Neural cell (in vitro differentiated cells): ENCODE results near the gene GSDMA. TPM values are rescaled to one million over a fixed set of nuclear protein-coding genes. Genes with fewer than 3 reads are reported as not detected.

Source experiments
- H2AFZ ChIP-seq: fragments of 200-600, 300-800 bp; sonication (generic), shearing (Covaris generic); 2 replicates; pipeline ENCODE4 v1.6.0; 2014; ENCODE audit warnings: low read depth, mild to moderate bottlenecking, antibody characterized with exemption, low read length, moderate library complexity
- H3F3A ChIP-seq: fragments of 200-600 bp; shearing (Covaris generic); 2 replicates; pipeline ENCODE4 v1.6.1; 2016; ENCODE audit warnings: mild to moderate bottlenecking, moderate library complexity, mixed read lengths, antibody characterized with exemption, low read length; ENCODE audit not compliant: insufficient read depth, poor library complexity, severe bottlenecking
- H3K27ac ChIP-seq: fragments of 200-600, 300-800 bp; sonication (generic), shearing (Covaris generic); 2 replicates; pipeline ENCODE4 v1.5.1; 2014; ENCODE audit warnings: mild to moderate bottlenecking, low read length, moderate library complexity
- H3K27me3 ChIP-seq: fragments of 300-800, 200-600 bp; sonication (generic), shearing (Covaris generic); 2 replicates; pipeline ENCODE4 v1.6.0; 2014; ENCODE audit warnings: mild to moderate bottlenecking, low read depth, low read length, moderate library complexity; ENCODE audit not compliant: insufficient read depth
- H3K36me3 ChIP-seq: fragments of 300-800, 200-600 bp; sonication (generic), shearing (Covaris generic); 2 replicates; pipeline ENCODE4 v1.5.1; 2014; ENCODE audit warnings: mild to moderate bottlenecking, antibody characterized with exemption, low read length, moderate library complexity; ENCODE audit not compliant: insufficient read depth
- H3K4me2 ChIP-seq: fragments of 300-800, 200-600 bp; sonication (generic), shearing (Covaris generic); 2 replicates; pipeline ENCODE4 v1.6.0; 2014; ENCODE audit warnings: mild to moderate bottlenecking, low read length
- H3K4me3 ChIP-seq: fragments of 300-800, 200-600 bp; sonication (generic), shearing (Covaris generic); 2 replicates; pipeline ENCODE4 v1.5.1; 2014; ENCODE audit warnings: mild to moderate bottlenecking, low read length, moderate library complexity
- H3K79me2 ChIP-seq: fragments of 200-600 bp; shearing (Covaris generic); replicated peaks from 2 replicates; pipeline ENCODE4 v1.6.0; 2014; ENCODE audit warnings: mild to moderate bottlenecking, low read length, moderate library complexity; ENCODE audit not compliant: insufficient read depth
- H3K9ac ChIP-seq: fragments of 300-800, 200-600 bp; sonication (generic), shearing (Covaris generic); 2 replicates; pipeline ENCODE4 v1.6.1; 2016; ENCODE audit warnings: mild to moderate bottlenecking, low read length, mixed read lengths
- H3K9me2 ChIP-seq: fragments of 200-600 bp; shearing (Covaris generic); 2 replicates; pipeline ENCODE4 v1.6.1; 2016; ENCODE audit warnings: mild to moderate bottlenecking, low read length, mixed read lengths; ENCODE audit not compliant: insufficient read depth
- H3K9me3 ChIP-seq: fragments of 200-600, 300-800 bp; sonication (generic), shearing (Covaris generic); 2 replicates; pipeline ENCODE4 v1.6.1; 2016; ENCODE audit warnings: mild to moderate bottlenecking, mixed run types, low read length, moderate library complexity, mixed read lengths
- H4K20me1 ChIP-seq: fragments of 200-600 bp; shearing (Covaris generic); 2 replicates; pipeline ENCODE4 v1.6.1; 2016; ENCODE audit warnings: mild to moderate bottlenecking, mixed run types; ENCODE audit not compliant: insufficient read depth
- EP300 ChIP-seq: fragments of 450-650 bp; conservative IDR thresholded peaks from 2 replicates; pipeline ENCODE4 v1.6.1; 2014; ENCODE audit warnings: antibody characterized with exemption, mild to moderate bottlenecking, moderate library complexity; ENCODE audit not compliant: poor library complexity, severe bottlenecking
- EZH2 ChIP-seq: fragments of 200-600, 300-800 bp; shearing (Covaris generic), sonication (generic); IDR thresholded peaks from 2 replicates; pipeline ENCODE4 v1.6.1; 2014; ENCODE audit warnings: antibody characterized with exemption, low read length, borderline replicate concordance, mild to moderate bottlenecking; ENCODE audit not compliant: insufficient read depth, poor library complexity, severe bottlenecking
- MXI1 ChIP-seq: fragments of 450-650 bp; conservative IDR thresholded peaks from 2 replicates; pipeline ENCODE4 v1.6.1; 2014; ENCODE audit warnings: antibody characterized with exemption, mild to moderate bottlenecking; ENCODE audit not compliant: poor library complexity, severe bottlenecking
- POLR2AphosphoS5 ChIP-seq: IDR thresholded peaks from 2 replicates; pipeline ENCODE4 v1.6.1; 2012
- RAD21 ChIP-seq: fragments of 450-650 bp; conservative IDR thresholded peaks from 2 replicates; pipeline ENCODE4 v1.6.1; 2014; ENCODE audit warnings: antibody characterized with exemption, mild to moderate bottlenecking, moderate library complexity
- SMC3 ChIP-seq: fragments of 450-650 bp; conservative IDR thresholded peaks from 2 replicates; pipeline ENCODE4 v1.6.1; 2014; ENCODE audit warnings: antibody characterized with exemption, mild to moderate bottlenecking, moderate library complexity; ENCODE audit not compliant: poor library complexity
- TAF1 ChIP-seq: IDR thresholded peaks from 2 replicates; pipeline ENCODE4 v1.6.1; 2012; ENCODE audit warnings: low read depth
- polyA plus RNA-seq: library from polyadenylated mRNA; depleted of rRNA; stranded (reverse); fragments of >200 nt; gene quantifications from 2 replicates; pipeline ENCODE4 v1.2.3, GENCODE V29; 2014
- TF ChIP-seq, protein P1 (sequence below): IDR thresholded peaks from 2 replicates; pipeline ENCODE4 v1.6.1; 2012; ENCODE audit warnings: borderline replicate concordance
- TF ChIP-seq, protein P2 (sequence below): fragments of 450-650 bp; IDR thresholded peaks from 2 replicates; pipeline ENCODE4 v1.5.1; 2014; ENCODE audit warnings: antibody characterized with exemption, mild to moderate bottlenecking, moderate library complexity; ENCODE audit not compliant: poor library complexity, severe bottlenecking

Gene GSDMA
- polyA plus RNA-seq, 1 donor from 2014 or later: not detected

DNA sequence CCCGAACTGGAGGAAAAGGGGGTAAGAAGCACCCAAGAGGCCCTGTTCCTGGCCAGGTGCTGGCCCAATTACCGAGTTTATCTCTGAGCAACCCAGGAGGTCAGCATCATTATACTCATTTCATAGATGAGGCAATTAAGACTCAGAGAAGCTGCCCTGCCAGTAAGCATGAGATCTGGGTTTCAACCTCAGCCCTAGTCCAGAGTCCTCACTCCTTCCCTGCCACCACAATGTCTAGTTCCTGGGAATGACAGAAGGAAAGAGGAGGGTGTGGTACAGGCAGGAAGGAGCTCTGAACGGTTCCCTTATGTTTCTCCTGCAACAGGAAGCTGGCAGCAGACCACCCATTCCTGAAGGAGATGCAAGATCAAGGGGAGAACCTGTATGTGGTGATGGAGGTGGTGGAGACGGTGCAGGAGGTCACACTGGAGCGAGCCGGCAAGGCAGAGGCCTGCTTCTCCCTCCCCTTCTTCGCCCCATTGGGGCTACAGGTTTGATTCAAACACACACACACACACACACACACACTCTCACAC lies 7.4 kb downstream of the GSDMA start:
- H3F3A ChIP-seq: no peaks in the 10 kb centered on the region
- no peak overlapping the region for H3K4me3 ChIP-seq
- H2AFZ ChIP-seq: no peak overlapping the region
- TF ChIP-seq TAF1: no peak
- no peak for TF ChIP-seq EZH2
- TF ChIP-seq, protein P1, sequence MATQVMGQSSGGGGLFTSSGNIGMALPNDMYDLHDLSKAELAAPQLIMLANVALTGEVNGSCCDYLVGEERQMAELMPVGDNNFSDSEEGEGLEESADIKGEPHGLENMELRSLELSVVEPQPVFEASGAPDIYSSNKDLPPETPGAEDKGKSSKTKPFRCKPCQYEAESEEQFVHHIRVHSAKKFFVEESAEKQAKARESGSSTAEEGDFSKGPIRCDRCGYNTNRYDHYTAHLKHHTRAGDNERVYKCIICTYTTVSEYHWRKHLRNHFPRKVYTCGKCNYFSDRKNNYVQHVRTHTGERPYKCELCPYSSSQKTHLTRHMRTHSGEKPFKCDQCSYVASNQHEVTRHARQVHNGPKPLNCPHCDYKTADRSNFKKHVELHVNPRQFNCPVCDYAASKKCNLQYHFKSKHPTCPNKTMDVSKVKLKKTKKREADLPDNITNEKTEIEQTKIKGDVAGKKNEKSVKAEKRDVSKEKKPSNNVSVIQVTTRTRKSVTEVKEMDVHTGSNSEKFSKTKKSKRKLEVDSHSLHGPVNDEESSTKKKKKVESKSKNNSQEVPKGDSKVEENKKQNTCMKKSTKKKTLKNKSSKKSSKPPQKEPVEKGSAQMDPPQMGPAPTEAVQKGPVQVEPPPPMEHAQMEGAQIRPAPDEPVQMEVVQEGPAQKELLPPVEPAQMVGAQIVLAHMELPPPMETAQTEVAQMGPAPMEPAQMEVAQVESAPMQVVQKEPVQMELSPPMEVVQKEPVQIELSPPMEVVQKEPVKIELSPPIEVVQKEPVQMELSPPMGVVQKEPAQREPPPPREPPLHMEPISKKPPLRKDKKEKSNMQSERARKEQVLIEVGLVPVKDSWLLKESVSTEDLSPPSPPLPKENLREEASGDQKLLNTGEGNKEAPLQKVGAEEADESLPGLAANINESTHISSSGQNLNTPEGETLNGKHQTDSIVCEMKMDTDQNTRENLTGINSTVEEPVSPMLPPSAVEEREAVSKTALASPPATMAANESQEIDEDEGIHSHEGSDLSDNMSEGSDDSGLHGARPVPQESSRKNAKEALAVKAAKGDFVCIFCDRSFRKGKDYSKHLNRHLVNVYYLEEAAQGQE: no peak
- TF ChIP-seq, protein P2, sequence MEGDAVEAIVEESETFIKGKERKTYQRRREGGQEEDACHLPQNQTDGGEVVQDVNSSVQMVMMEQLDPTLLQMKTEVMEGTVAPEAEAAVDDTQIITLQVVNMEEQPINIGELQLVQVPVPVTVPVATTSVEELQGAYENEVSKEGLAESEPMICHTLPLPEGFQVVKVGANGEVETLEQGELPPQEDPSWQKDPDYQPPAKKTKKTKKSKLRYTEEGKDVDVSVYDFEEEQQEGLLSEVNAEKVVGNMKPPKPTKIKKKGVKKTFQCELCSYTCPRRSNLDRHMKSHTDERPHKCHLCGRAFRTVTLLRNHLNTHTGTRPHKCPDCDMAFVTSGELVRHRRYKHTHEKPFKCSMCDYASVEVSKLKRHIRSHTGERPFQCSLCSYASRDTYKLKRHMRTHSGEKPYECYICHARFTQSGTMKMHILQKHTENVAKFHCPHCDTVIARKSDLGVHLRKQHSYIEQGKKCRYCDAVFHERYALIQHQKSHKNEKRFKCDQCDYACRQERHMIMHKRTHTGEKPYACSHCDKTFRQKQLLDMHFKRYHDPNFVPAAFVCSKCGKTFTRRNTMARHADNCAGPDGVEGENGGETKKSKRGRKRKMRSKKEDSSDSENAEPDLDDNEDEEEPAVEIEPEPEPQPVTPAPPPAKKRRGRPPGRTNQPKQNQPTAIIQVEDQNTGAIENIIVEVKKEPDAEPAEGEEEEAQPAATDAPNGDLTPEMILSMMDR: no peak
- no peak for TF ChIP-seq EP300
- no peak for TF ChIP-seq MXI1
- no peak for TF ChIP-seq SMC3
- no peak for TF ChIP-seq RAD21
- no peak for TF ChIP-seq POLR2AphosphoS5
- no peak overlapping the region for H3K4me2 ChIP-seq
- H3K9me3 ChIP-seq: no peaks in the 10 kb centered on the region
- H3K27me3 ChIP-seq: no peaks in the 10 kb centered on the region
- H3K9ac ChIP-seq: no peak overlapping the region
- no peaks in the 10 kb centered on the region for H3K79me2 ChIP-seq
- no peaks in the 10 kb centered on the region for H4K20me1 ChIP-seq
- H3K9me2 ChIP-seq: no peaks in the 10 kb centered on the region
- no peak overlapping the region for H3K27ac ChIP-seq
- no peaks in the 10 kb centered on the region for H3K36me3 ChIP-seq

DNA sequence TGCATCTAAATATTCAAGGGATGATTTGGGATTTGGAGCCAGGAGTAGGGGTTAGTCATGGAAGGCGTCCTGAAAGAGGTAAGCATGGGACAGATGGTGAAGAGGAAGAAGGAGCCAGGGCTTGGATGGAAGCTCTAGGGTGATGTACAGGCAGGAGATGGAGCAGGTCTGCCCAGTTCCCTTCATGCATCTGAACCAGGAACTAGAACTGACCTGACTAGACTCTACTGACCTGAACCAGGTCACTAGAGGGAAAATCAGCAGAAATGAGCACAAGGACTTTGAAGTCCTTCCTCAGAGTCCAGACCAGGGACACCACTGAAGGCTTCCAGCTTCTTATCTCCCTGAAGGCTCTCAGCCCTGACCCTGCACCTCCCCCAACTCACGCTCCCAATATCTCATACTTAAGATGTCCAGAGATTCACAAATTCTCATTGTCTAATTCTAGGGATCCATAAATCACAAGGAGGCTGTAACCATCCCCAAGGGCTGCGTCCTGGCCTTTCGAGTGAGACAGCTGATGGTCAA lies 8.3 kb downstream of the GSDMA start:
- Histone ChIP-seq H3K9me2 (no peaks in the 10 kb centered on the region), H3K27ac (no peak overlapping the region), H3K9me3 (no peaks in the 10 kb centered on the region), H2AFZ (no peak overlapping the region), H4K20me1 (no peaks in the 10 kb centered on the region), H3K4me2 (no peak overlapping the region), H3K4me3 (no peak overlapping the region), H3F3A (no peaks in the 10 kb centered on the region), H3K27me3 (no peaks in the 10 kb centered on the region), H3K36me3 (no peaks in the 10 kb centered on the region), H3K9ac (no peak overlapping the region), H3K79me2 (no peaks in the 10 kb centered on the region)
- no peak for TF ChIP-seq SMC3
- TF ChIP-seq EZH2: no peak
- no peak for TF ChIP-seq MXI1
- TF ChIP-seq EP300: no peak
- TF ChIP-seq, protein P1: no peak
- TF ChIP-seq RAD21: no peak
- no peak for TF ChIP-seq TAF1
- no peak for TF ChIP-seq POLR2AphosphoS5
- TF ChIP-seq, protein P2: no peak
